Urothelium cell line (cell line): ENCODE data around the gene PNMA8B.

Experiments used
- DNase-seq: peaks from one replicate; pipeline ENCODE4 v3.0.0; 2011; ENCODE audit warnings: low spot score, mixed read lengths
- FAIRE-seq: peaks from 2 replicates; lab custom pipeline; 2011; peaks lifted over from hg19 to GRCh38; lab: Jason Lieb, UNC

The PNMA8B gene

DNA sequence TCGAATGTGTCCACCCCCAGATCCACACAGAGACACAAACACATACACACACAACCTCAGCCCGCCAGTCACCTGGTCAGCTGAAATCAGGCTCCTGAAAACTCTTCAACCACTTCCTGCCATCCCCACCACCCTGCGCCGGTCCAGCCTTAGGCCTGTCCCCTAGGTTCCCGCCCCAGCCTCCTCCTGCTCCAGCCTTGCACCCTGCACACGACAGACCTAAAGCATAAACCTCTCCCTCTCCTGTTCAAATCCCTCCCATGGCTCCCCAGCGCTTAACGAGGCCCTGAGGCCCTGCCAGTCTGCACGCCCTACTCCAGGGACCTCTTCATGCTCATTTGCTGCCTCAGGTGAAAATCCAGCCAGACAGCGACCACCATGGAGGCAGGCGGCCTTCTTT, 7.1 kb downstream of the PNMA8B start:
- DNase-seq (no peak), FAIRE-seq (peak; percentile 23)

DNA sequence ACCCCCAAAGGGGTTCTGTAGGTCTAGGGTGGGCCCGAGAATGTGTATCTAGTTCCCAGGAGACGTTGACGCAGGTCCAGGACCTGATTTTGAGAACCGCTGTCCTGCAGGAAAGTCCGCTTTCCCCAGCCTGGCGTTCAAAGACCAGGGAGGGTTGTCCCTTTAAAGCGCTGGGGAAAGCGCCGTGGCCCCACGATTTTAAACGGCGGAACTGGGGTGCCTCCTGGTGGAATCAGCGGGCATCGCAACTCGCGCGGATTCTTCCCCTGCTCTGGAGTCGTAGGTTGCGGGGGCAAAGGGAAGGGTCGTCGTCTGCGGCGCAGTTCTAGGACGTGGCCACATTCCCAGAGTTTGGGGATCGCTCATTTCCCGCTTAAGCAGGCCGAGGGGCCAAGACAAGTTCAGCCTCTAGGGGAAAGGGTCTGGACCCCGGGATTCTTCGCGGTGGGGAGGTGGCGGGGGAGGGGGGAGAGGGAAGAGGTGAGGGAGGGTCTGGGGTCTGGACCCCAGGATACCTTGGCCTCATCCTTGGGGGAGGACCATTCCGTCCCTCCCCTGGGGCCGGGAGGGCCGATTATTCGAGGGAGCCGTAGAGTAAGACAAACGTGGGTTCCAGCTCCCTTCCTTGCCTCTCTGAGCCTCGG, 7.7 kb downstream of the PNMA8B start:
- peak; percentile 83 for DNase-seq
- FAIRE-seq = peak; percentile 37

DNA sequence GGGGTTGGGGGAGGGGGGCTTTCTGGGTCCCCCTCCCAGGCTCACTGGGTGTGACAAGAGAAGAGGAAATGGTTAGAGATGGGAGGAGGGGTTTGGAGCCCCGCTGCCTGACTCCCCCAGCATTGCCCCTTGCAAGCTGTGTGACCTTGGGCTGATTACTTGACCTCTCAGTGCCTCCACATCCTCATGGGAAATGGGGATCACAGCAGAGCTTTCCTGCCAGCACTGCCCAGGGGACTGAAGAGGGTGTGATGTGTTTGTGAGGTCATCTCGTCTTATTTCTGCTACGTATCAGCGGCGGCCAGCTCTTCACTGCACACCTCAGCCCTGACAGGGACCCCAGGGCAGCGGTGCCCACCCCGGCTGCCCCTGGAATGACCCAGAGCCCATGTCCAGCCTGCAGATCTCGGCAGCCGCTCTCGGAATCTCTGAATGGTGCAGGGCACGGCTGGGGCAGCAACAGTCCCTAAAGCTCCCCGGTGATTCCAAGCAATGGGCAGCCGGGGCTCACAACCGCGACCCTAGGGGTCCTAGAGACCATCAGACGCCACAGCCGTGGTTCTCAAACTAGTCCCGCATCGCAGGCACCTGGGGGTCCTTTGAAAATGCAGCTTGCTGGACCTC, 8.4 kb downstream of the PNMA8B start:
- no peak for DNase-seq

DNA sequence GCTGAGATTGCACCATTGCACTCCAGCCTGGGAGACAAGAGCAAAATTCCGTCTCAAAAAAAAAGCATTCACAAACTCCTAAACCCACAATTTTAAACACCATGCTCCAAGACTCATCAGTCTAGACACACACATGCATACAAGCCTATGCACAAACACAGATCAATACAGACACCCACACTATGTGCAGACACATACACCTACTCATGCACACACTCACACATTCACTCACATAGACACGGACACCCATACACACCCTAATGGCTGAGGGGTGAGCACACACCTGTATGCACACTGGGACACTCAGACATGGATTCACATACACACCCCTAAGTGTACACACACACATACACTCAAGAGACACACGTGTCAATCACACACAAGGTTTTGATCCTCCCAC, 9.3 kb downstream of the PNMA8B start:
- DNase-seq = no peak
- FAIRE-seq = no peak

More for the DNA sequence above, 8.4 kb downstream of the PNMA8B start:
- FAIRE-seq = no peak

DNA sequence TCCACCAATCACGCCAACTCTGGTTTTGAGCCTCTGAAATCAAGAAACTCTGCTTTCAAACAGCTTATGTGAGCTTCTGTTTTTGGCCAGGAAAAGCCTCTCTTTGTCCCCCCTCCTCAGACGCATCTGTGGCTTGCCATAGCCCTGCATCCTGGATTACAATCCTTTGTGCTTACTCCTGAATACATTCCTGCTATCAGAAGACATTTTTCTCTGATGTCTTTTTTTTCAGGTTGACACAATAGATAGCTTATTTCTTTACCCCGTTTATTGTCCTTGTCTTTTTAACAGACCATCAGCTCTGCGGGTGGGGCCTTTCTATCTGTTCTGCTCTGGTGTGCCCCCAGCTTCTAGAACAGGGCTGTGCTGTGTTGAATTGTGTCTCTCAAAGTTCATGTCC, 11.0 kb downstream of the PNMA8B start:
- DNase-seq (no peak), FAIRE-seq (no peak)

DNA sequence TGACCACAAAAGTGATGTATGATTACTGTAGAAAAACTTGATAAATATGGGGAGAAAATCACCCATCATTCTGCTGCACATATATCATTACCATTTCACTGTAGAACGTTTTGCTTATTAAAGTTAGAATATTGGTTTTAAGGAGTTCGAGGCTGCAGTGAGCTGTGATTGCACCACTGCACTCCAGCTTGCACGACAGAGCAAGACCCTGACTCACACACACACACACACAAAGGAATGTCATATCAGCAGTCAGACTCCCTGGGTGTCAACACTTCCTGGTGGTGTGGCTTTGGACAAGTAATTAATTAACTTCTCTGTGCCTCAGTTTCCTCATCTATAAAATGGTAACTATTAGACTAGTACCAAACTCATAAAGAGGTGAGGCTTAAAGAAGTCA, 13.0 kb downstream of the PNMA8B start:
- no peak for DNase-seq
- FAIRE-seq = no peak

DNA sequence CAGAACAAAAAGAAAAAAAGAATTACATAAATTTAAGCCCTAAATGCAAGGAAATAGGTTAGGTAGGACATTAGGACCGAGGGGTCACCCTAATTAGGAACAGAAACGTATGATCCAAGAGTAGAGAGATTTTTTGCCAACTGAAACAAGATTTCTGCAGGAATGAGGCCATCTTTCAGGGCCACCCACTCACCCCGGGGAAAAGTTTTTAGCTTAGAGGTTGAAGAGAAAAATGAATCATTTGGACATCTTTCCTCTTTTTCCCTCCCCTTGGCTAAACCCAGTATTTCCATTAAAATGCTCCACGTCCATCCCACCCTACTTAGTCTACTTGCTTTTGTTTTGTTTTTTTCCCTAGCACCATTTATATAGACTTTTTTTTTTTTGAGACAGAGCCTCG, 13.7 kb downstream of the PNMA8B start:
- no peak for FAIRE-seq
- DNase-seq = no peak

DNA sequence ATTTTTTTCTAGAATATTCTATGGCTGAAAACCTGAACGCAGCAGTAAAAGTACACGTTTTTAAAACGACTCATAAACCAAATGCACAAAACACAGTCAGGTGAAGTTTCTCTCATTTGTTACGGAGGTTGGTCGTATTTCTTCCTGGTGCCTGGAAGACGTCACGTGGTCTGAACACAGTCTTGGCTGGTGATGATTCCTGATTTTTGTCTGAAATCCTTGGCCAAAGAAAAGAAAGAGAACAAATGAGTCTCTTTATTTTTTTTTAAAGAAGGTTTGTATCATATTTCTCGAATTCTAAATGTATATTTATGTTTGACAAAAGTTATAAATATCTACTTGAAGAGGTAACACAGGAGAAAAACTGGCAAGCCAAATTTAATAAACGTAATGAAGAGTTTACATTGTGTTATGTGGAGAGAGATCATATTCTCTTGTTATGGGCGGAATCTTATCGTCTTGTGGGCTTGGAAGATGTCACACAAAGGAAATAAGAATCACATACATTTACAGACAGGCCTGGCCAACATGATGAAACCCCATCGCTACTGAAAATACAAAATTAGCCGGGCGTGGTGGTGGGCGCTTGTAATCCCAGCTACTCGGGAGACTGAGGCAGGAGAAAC, 14.3 kb downstream of the PNMA8B start:
- FAIRE-seq = no peak
- no peak for DNase-seq

DNA sequence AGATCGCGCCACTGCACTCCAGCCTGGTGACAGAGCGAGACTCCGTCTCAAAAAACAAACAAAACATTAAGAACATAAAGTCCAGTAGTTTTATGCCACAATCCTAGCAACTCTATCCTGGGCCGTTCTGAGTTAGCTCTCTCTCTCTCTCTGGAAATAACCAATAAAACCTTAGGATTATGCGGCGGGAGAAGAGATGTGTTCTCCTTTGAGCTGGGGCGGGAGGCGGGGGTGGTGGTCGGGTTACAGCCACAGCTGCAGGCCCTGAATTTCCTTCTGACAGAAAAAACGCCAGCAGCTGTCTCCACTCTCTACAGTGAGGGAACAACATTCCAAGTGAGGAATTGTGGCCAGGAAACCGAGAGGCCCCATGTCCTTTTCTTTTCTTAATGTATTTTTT, 15.3 kb downstream of the PNMA8B start:
- DNase-seq (no peak), FAIRE-seq (no peak)

DNA sequence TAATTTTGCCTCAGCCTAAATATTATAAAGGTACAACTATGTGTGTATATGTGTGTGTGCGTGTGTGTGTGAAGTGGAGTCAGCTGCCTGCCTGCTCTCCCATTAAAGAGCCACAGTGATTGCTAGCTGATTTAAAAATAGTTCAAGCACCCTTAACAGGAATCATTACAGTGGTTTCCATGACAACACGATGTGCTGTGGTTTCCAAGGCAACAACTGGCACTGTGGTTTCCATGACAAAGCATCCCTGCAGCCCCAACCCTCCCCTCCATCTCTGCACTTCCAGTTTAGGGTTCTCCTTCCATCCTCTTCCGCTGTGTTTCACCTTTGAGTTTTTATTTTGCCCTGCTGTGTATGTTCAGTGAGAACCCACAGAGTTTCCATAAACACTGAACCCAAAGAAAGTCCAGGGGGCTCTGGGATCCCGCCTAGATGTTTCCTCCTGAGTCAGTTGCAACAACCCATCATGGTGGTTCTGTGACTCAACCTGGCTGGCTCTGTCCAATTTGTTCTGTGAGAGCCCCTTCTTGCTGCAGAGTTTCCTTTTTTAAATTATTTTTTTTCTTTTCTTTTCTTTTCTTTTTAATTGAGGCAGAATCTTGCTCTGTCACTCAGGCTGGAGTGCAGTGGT, 17.2 kb downstream of the PNMA8B start:
- no peak for FAIRE-seq
- no peak for DNase-seq

DNA sequence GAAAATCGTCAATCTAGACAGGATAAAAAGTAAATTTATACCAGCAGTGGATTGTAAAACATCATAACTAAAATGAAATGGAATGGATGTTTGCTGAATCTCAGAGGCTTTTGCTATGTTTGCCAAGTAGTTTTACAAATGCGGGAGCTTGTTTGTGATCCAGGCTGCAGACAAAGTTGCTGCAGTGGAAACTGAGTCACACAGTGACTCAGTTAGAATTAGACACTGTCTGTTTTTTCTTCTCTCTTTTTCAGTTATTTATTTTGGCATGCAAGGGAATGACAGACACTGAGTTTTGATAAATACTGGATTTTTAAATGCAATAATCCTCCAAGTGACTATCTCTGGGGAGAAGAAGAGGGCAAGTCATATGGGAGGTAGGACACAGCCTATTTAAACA, 19.7 kb downstream of the PNMA8B start:
- DNase-seq (no peak), FAIRE-seq (no peak)

DNA sequence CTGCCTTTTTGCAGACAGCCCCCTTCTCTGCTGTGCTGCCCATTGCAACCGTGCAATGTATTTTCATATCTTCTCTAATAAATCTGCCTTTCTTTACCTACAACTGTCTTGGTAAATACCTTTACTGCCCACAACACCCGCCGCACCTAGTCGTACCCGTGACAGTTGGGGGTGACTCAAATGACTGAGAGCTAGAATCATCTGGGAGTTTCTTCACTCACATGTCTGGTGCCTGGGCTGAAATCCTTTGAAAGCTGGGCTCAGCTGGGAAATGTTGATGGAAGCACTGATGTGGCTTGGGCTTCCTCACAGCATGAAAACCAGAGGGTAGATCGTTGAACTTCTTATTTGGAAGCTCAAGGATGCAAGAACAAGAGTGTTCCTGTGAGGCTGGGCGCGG, 21.5 kb downstream of the PNMA8B start:
- DNase-seq = no peak
- no peak for FAIRE-seq

DNA sequence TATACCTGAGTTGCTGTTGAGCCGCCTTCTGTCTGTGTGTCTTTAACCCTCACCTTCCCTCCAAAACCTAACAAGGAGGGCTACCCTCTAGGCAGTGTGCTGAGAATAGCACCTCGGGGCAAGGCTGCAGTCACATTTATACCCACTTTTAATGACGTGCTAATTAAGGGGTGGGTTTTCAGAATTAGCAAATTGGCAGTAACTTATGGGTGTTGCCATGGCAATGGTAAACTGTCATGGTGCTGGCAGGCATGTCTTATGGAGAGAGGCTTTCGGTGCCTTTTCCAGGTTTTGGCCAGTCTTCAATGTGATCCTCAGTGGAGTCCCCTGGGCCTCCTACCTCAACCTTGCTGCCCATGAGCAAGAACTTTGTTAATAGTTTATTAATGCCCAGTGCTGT, 23.1 kb downstream of the PNMA8B start:
- no peak for FAIRE-seq

DNA sequence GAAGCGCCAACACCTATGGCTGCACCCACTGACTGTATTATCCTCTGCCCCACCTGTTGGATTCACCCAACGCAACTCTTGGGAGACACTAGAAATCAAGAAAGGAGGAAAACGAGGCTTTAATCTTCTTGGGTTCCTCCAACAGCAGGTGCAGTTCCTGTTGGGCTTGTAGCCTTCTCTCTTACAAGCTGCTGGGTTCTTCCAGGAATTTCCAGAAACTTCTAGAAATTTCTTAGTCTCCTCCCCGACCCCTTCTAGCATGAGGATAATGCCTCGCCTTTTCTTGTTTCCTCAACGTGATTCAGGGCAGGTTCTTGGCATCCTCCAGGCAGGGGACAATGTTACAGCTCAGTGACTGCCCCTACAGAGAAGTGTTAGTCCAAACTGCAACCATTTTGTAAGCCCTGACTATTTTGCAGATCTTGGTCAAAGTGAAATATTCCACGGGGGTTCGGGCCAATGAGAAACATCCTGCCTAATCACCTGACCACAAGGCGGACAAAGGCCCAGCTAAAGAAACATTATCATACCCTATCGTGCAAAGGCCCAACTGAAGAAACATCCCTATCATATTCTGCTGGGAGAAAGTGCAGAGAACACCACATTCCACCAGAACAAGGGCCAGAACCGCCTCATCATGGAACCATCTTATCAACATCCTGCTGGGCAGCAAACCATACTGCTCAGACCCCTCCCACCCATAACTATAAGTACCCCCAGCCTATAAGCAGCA, 23.7 kb downstream of the PNMA8B start:
- FAIRE-seq (no peak), DNase-seq (no peak)

More for the DNA sequence above, 23.1 kb downstream of the PNMA8B start:
- DNase-seq = no peak

DNA sequence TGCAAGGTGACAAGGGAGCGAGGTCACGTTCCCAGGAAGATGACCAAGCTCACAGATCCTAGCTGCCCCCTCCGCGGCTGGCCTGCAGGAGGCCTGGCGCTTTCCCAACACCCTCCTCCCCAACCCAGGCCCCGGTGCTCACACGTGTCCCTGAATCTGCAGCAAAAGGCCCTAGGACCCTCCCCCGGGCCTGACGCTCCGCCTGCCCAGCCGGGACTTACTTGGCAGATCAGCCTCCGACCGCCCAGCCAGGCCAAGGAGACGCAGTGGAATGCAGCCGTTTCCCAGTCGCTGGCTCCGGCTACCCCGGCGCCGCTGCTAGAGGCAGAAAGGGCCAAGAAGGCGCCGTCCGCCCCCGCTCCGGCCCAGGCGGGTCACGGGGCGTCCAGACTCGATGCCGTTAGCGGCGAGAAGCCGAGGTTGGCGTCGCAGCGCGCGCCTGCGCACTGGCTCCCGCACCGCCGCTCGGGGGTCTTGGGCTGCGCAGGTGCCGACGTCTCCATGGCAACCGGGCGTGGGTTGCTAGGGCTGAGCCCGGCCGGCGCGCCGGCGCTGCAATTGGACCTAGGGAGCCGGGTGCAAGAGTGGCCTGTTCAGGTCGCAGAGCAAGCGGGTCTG, 24.4 kb downstream of the PNMA8B start, which contains the start of gene PNMA8A:
Gene PNMA8A, minus strand, starts transcription at position 448 of the 618 bp plus-strand sequence. CDS start 528 bp downstream, outside the sequence.
- DNase-seq (no peak), FAIRE-seq (no peak)

DNA sequence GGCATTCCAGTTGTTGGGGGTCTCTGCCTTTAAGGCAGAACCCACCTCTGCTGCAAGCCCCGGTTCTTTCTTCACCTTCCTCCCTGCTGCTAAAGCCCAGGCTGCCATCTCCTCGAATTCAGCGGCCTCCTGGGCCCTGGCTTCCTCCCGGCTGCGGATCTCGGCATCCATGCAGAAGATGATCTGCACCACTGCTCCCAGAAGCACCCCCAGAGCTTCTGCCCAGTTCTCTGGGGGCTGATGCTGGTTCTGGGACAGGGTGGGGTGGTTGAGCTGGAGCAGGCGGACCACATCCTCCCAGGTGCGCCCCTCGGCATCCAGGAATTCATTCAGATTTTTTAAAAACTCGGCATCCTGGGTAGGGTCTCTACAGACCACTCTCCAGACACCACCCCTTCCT, 25.3 kb downstream of the PNMA8B start:
- no peak for DNase-seq
- FAIRE-seq = no peak

DNA sequence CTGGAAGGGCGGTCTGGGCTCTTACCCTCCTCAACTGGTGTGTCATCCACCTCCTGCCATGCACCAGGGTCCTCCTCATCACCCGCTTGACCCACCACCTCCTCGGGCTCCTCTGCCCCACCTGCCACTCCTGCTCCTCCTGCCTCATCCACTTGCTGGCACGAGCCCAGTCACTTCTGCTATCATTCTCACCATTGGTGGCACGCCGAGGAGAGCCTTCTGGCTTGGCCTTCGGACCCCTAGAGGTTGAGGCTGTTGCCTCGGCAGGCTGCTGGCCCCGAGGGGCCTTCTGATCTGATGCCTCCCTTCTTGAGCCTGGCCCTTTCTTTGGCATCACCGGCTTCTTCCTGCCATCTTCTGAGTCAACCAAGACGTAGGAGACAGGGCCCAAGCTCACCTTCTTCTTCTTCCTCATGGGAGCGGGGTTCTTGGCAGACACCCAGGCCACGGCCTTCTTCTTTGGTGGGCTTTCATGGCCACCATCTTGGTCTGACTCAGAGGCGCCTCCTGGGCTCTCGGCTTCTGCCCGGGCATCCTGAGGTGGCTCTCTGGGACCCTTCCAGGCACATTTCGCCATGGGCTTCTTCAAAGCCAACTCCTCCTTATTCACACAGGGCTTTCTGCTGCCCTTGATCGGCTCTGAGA, 26.0 kb downstream of the PNMA8B start:
- FAIRE-seq (no peak), DNase-seq (no peak)

DNA sequence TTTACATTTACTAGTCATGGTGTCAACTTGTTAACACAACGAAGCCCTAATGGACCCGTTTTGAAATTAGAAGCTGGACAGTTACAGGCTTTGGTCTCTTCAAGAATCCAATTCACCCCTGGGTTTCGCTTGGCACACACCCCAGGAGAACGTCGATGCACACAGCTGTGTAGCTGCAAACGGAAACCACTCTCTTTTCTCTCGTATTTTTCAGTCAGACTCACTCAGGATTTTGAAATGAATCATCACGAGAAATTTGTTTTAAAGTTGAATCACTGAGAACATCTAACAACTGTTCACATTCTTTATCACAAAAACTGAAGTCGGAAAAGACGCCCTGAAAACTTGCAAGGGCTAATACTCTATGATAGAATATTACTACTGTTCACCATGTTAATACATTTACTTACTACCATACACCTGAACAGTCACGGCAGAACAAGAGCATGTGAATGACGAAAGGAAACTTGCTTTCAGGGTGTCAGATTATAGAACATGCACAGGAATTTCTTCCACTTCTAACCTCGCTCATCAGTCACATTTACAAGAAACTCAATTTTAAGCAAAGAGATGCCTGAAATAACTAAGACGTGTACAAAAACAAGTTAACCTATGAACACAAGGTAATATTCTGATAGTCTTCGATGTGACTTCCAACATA, 29.0 kb downstream of the PNMA8B start:
- no peak for FAIRE-seq
- DNase-seq = peak; percentile 56

DNA sequence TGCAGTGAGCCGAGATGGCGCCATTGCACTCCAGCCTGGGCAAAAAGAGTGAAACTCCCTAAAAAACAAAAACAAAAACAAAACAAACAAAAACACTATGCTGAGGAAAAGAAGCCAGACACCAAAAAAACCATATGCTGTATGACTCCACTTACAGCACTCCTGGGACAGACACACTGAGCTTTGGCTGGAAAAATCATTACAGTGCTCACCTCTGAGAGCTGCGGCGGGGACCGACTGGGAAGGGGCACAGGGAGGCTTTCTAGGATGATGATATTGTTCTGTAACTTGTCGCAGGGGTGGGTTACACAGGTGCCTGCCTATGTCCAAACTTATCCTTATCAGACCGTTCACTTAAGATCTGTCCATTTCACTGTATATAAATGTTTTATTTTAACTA, 32.2 kb downstream of the PNMA8B start:
- DNase-seq = no peak
- FAIRE-seq = no peak

DNA sequence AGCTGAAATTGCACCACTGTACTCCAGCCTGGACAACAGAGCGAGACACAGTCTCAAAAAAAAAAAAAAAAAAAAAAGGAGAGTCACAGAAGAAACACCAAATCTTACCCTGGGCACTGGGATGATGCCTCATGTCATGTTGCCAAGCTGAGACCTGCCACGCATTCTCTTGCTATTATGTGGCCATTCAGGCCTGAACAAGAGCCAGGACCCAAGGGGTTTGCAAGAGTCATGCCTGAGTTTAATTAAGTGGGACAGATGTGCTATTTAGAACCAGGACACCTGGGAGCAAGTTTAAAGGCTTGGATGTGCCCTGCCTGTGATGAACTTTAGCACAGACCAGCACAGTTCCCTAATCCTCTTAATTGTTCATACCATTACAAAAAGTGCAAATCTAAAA, 34.1 kb downstream of the PNMA8B start:
- FAIRE-seq (no peak), DNase-seq (no peak)
